IMR-90 (cell line): ENCODE data around the gene ULK1. TPM values are rescaled to one million over a fixed set of nuclear protein-coding genes. Genes with fewer than 3 reads are reported as not detected.
"Not testable (repeated sequence)": the region's sequence is repeated elsewhere in the genome, so short reads cannot be mapped to it uniquely, and the experiment has no call there.

Source experiments
- ATAC-seq: fragments of 200-7000 bp; cut with Tn5 transposase; 2 replicates; pipeline ENCODE4 v1.9.1; 2020; ENCODE audit warnings: low read depth, mild to moderate bottlenecking, moderate library complexity
- BruUV-seq: library from RNA; stranded (reverse); fragments of 400-500 nt; replicated peaks from 2 replicates; lab custom pipeline; 2021; lab: Mats Ljungman, UMichigan
- CTCF ChIA-PET: fragments of 300-600 bp; formaldehyde crosslinking; extraction: SDS; loops from one replicate; lab custom pipeline; 2021; ENCODE audit warnings: antibody characterized with exemption; lab: Yijun Ruan, JAX
- POLR2A ChIA-PET: fragments of 300-600 bp; sonication (Branson Sonifier 250); formaldehyde crosslinking; loops from one replicate; lab custom pipeline; 2022; ENCODE audit warnings: antibody characterized with exemption; ENCODE audit not compliant: unreplicated experiment; lab: Charles Lee
- DNase-seq: peaks from one replicate; pipeline ENCODE4 v3.0.0; 2013
- H2AFZ ChIP-seq: replicated peaks from 2 replicates; pipeline ENCODE3; 2013; ENCODE audit warnings: low read length, mild to moderate bottlenecking; ENCODE audit not compliant: poor library complexity
- H2AK5ac ChIP-seq: 2 replicates; pipeline ENCODE4 v1.6.1; 2013; ENCODE audit warnings: low read depth, low read length, inconsistent platforms
- H2AK9ac ChIP-seq: replicated peaks from 2 replicates; pipeline ENCODE3; 2013; ENCODE audit warnings: mild to moderate bottlenecking, low read depth, low read length, moderate library complexity; ENCODE audit not compliant: poor library complexity
- H2BK120ac ChIP-seq: 2 replicates; pipeline ENCODE4 v1.6.1; 2013; ENCODE audit warnings: low read depth, low read length, inconsistent platforms
- H2BK15ac ChIP-seq: 3 replicates; pipeline ENCODE4 v1.6.1; 2013; ENCODE audit warnings: low read depth, low read length, inconsistent platforms
- H2BK20ac ChIP-seq: 2 replicates; pipeline ENCODE4 v1.6.1; 2013; ENCODE audit warnings: low read depth, mild to moderate bottlenecking, inconsistent platforms, low read length, moderate library complexity
- H2BK5ac ChIP-seq: 2 replicates; pipeline ENCODE4 v1.6.1; 2013; ENCODE audit warnings: mild to moderate bottlenecking, low read depth, low read length, inconsistent platforms; ENCODE audit not compliant: poor library complexity, severe bottlenecking
- H3K14ac ChIP-seq: replicated peaks from 2 replicates; pipeline ENCODE4 v1.6.1; 2013; ENCODE audit warnings: low read depth, low read length, inconsistent platforms
- H3K18ac ChIP-seq: 2 replicates; pipeline ENCODE4 v1.6.1; 2013; ENCODE audit warnings: low read depth, low read length, control low read depth
- H3K23ac ChIP-seq: 2 replicates; pipeline ENCODE4 v1.6.1; 2013; ENCODE audit warnings: low read depth, low read length, inconsistent platforms
- H3K27ac ChIP-seq: 2 replicates; pipeline ENCODE4 v1.5.1; 2013; ENCODE audit warnings: mild to moderate bottlenecking, control low read depth, low read length; ENCODE audit not compliant: insufficient read depth
- H3K27me3 ChIP-seq: 2 replicates; pipeline ENCODE4 v1.6.1; 2013; ENCODE audit warnings: low read length; ENCODE audit not compliant: control insufficient read depth, insufficient read depth
- H3K36me3 ChIP-seq: 2 replicates; pipeline ENCODE4 v1.6.1; 2013; ENCODE audit warnings: low read length, mixed read lengths; ENCODE audit not compliant: control insufficient read depth, insufficient read depth
- H3K4ac ChIP-seq: 2 replicates; pipeline ENCODE4 v1.6.1; 2013; ENCODE audit warnings: low read depth, low read length, inconsistent platforms
- H3K4me1 ChIP-seq: 2 replicates; pipeline ENCODE4 v1.6.1; 2013; ENCODE audit warnings: low read length, mixed read lengths; ENCODE audit not compliant: control insufficient read depth, insufficient read depth
- H3K4me2 ChIP-seq: 2 replicates; pipeline ENCODE4 v1.6.1; 2013; ENCODE audit warnings: low read depth, mild to moderate bottlenecking, control low read depth, low read length, moderate library complexity
- H3K4me3 ChIP-seq: 2 replicates; pipeline ENCODE4 v1.5.1; 2013; ENCODE audit warnings: low read depth, mild to moderate bottlenecking, control low read depth, low read length, moderate library complexity; ENCODE audit not compliant: insufficient read depth
- H3K56ac ChIP-seq: 2 replicates; pipeline ENCODE4 v1.6.1; 2013; ENCODE audit warnings: low read length, inconsistent platforms; ENCODE audit not compliant: insufficient read depth; ENCODE audit errors: extremely low read depth
- H3K79me1 ChIP-seq, 2 experiments: 2 replicates each; pipeline ENCODE4 v1.6.1; 2013; ENCODE audit warnings: low read length in 2 of 2, inconsistent platforms in 1 of 2, low read depth in 1 of 2
- H3K9ac ChIP-seq: 2 replicates; pipeline ENCODE4 v1.6.1; 2013; ENCODE audit warnings: low read depth, low read length, control low read depth
- H3K9me1 ChIP-seq: 2 replicates; pipeline ENCODE4 v1.6.1; 2013; ENCODE audit warnings: low read length, inconsistent platforms; ENCODE audit not compliant: insufficient read depth
- H3K9me3 ChIP-seq: 2 replicates; pipeline ENCODE4 v1.6.1; 2013; ENCODE audit warnings: low read length; ENCODE audit not compliant: control insufficient read depth, insufficient read depth
- H4K20me1 ChIP-seq: 2 replicates; pipeline ENCODE4 v1.6.1; 2013; ENCODE audit warnings: low read length, inconsistent platforms; ENCODE audit not compliant: insufficient read depth
- H4K5ac ChIP-seq: 2 replicates; pipeline ENCODE4 v1.6.1; 2013; ENCODE audit warnings: mild to moderate bottlenecking, low read depth, low read length, control low read depth
- H4K8ac ChIP-seq, 2 experiments: 2 replicates each; pipeline ENCODE4 v1.6.1; 2013; ENCODE audit warnings: low read depth in 2 of 2, low read length in 2 of 2, control low read depth in 1 of 2, inconsistent platforms in 1 of 2
- H4K91ac ChIP-seq: 2 replicates; pipeline ENCODE4 v1.6.1; 2013; ENCODE audit warnings: low read depth, low read length, inconsistent platforms; ENCODE audit not compliant: insufficient read depth
- MAFK ChIP-seq: IDR thresholded peaks from 2 replicates; pipeline ENCODE4 v1.6.1; 2012; ENCODE audit warnings: low read depth, low read length, improper control_type of control experiment
- NFE2L2 ChIP-seq: fragments of 150-350 bp; IDR thresholded peaks from 2 replicates; pipeline ENCODE4 v1.6.1; 2016; ENCODE audit warnings: low read depth, mild to moderate bottlenecking, low read length
- WGBS, 2 experiments: methylation state at CpG; one replicate each; pipeline versions ENCODE4 v1.1.5 to v1.1.7; 2013; ENCODE audit warnings: missing lambda C conversion rate in 2 of 2; ENCODE audit not compliant: insufficient read length in 1 of 2; ENCODE audit errors: extremely low coverage in 2 of 2; 5-methylcytosine and 5-hydroxymethylcytosine counted together
- dilution Hi-C: fragments of 300-500 bp; cut with HindIII; formaldehyde crosslinking; loops from one replicate; pipeline ENCODE4 v1.14.3; 2018; ENCODE audit warnings: low sequenced_read_pairs; ENCODE audit not compliant: unreplicated experiment
- in situ Hi-C: fragments of 300-500 bp; cut with MboI; formaldehyde crosslinking; loops from 3 replicates; pipeline ENCODE4 v1.14.3; 2019; ENCODE audit warnings: low sequenced_read_pairs, inconsistent platforms, mixed read lengths
- intact Hi-C: fragments of 100-400 bp; cut with micrococcal nuclease; formaldehyde crosslinking; loops from 2 replicates; pipeline ENCODE4 v1.10.0; 2022
- polyA plus RNA-seq, 3 experiments: library from polyadenylated mRNA; depleted of rRNA; stranded (reverse); fragments of >200 nt; gene quantifications; 2 replicates each; pipeline ENCODE4 v1.2.3, GENCODE V29; 2012; ENCODE audit warnings: low replicate concordance in 1 of 3
- total RNA-seq: library from RNA; depleted of rRNA; stranded (reverse); fragments of >200 nt; gene quantifications from 2 replicates; pipeline ENCODE4 v1.2.3, GENCODE V29; 2012

ULK1 gene
- total and polyA plus RNA-seq, 2 of the 4 experiments (the other 2 are of a cell fraction): 1.8 to 19.2 TPM

DNA sequence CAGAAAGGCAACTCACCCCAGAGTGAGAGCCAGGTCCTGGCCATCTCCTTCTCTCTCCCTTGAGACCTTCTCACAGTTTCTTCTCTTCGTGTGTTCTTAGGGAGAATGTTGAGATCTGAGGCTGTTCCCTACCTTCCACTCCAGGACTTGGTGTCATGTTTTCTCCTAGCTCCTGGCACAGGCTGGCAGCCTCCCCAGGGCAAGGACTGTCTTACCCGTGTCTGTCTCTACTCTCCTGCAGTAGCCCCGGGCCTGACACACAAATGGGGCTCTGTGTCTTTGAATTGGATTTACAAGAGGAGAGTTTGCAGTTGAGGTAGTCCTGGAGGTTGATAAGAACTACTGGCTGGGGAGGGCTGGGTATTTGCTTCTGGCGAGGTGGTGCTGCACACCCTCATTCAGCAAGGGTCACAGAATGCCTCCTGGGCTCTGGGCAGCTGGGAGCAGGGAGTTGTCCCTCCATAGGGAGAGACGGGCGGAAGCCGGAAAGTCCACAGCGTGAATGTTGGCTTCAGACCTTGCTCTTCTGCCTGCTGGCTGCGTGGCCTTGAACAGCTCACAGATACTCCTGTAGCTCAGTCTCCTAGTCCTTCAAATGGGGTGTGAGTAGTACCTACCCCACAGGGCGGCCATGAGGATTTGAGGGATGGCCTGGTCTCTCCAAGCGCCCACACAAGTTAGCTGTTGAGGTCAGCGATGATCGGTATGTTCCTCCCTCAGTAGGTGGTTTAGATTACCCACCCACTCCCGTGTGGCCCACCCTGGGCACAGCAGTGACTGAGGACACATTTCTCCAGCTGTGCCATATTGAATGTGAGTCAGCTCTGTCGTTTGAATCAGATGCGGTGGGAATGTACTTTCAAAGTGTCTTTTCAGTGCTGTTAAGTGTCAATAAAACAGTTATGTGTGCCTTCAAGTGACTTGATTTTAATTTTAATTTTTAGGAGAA lies 65.5 kb downstream of the ULK1 start (continued):
- no peak for TF ChIP-seq MAFK
- TF ChIP-seq NFE2L2: no peak

DNA sequence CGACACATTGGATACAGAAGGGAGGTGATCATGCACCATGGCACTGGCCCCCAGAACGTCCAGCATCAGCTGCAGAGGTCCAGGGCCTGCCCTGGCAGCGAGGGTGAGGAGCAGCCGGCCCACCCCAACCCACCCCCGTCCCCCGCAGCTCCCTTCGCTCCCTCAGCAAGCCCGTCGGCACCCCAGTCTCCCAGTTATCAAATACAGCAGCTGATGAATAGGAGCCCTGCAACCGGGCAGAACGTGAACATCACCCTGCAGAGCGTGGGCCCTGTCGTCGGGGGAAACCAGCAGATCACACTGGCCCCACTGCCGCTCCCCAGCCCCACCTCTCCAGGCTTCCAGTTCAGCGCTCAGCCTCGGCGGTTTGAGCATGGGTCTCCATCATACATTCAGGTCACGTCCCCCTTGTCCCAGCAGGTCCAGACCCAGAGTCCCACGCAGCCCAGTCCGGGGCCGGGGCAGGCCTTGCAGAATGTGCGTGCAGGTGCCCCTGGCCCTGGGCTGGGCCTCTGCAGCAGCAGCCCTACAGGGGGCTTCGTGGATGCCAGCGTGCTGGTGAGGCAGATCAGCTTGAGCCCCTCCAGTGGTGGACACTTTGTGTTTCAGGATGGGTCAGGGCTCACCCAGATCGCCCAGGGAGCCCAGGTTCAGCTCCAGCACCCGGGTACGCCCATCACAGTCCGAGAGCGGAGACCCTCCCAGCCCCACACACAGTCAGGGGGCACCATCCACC lies 66.3 kb downstream of the ULK1 start:
- H3K18ac ChIP-seq, H3K4ac ChIP-seq, DNase-seq, in situ Hi-C loops, H4K8ac ChIP-seq, CTCF ChIA-PET, H2AFZ ChIP-seq, H2BK15ac ChIP-seq, intact Hi-C loops, H3K4me1 ChIP-seq, H4K91ac ChIP-seq, H3K4me2 ChIP-seq, H3K4me3 ChIP-seq, H2BK5ac ChIP-seq, H3K23ac ChIP-seq, H3K56ac ChIP-seq, H2AK5ac ChIP-seq, BruUV-seq, POLR2A ChIA-PET, H2AK9ac ChIP-seq, H3K9ac ChIP-seq, H4K5ac ChIP-seq, H3K14ac ChIP-seq, H2BK20ac ChIP-seq, H3K9me3 ChIP-seq, H3K36me3 ChIP-seq, dilution Hi-C loops, H3K27ac ChIP-seq, H2BK120ac ChIP-seq, ATAC-seq, H3K27me3 ChIP-seq: not testable (repeated sequence)
- Histone ChIP-seq H3K79me1 (peaks cover 20 to 68% of the 10 kb centered on the region in 2 experiments), H4K20me1 (peaks cover 60% of the 10 kb centered on the region), H3K9me1 (peaks cover 18% of the 10 kb centered on the region)
- WGBS, 2 experiments: 100% methylated on average over 1 of the region's 30 CpGs; no CpG with 5 or more reads in 1 of the 2 experiments

DNA sequence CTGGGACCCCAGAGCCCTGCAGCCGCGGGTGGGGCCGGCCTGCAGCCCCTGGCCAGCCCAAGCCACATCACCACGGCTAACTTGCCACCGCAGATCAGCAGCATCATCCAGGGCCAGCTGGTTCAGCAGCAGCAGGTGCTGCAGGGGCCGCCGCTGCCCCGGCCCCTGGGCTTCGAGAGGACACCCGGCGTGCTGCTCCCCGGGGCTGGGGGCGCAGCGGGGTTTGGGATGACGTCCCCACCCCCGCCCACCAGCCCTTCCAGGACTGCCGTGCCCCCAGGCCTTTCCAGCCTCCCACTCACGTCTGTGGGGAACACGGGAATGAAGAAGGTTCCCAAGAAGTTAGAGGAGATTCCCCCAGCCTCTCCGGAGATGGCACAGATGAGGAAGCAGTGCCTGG lies 66.9 kb downstream of the ULK1 start:
- H4K91ac ChIP-seq, H4K8ac ChIP-seq, H2AFZ ChIP-seq, H3K9me3 ChIP-seq, H2BK15ac ChIP-seq, H2BK120ac ChIP-seq, H3K18ac ChIP-seq, H3K36me3 ChIP-seq, H3K4ac ChIP-seq, H3K56ac ChIP-seq, H2BK20ac ChIP-seq, H3K4me2 ChIP-seq, H3K27ac ChIP-seq, H4K5ac ChIP-seq, H3K23ac ChIP-seq, H2BK5ac ChIP-seq, H3K9ac ChIP-seq, DNase-seq, POLR2A ChIA-PET, in situ Hi-C loops, BruUV-seq, H3K4me3 ChIP-seq, ATAC-seq, intact Hi-C loops, dilution Hi-C loops, H3K4me1 ChIP-seq, H2AK5ac ChIP-seq, H3K14ac ChIP-seq, H2AK9ac ChIP-seq, CTCF ChIA-PET, H3K27me3 ChIP-seq: not testable (repeated sequence)
- Histone ChIP-seq H3K9me1 (peaks cover 19% of the 10 kb centered on the region), H4K20me1 (peaks cover 61% of the 10 kb centered on the region), H3K79me1 (peaks cover 17 to 69% of the 10 kb centered on the region in 2 experiments)
- no CpG with 5 or more reads among the region's 20 CpGs for WGBS, 2 experiments
